Measurements from ENCODE around the gene REM2. TPM values are rescaled to one million over a fixed set of nuclear protein-coding genes. Genes with fewer than 3 reads are reported as not detected.

REM2 gene
- total RNA-seq, 1 experiment from 2014 or later = not detected

DNA sequence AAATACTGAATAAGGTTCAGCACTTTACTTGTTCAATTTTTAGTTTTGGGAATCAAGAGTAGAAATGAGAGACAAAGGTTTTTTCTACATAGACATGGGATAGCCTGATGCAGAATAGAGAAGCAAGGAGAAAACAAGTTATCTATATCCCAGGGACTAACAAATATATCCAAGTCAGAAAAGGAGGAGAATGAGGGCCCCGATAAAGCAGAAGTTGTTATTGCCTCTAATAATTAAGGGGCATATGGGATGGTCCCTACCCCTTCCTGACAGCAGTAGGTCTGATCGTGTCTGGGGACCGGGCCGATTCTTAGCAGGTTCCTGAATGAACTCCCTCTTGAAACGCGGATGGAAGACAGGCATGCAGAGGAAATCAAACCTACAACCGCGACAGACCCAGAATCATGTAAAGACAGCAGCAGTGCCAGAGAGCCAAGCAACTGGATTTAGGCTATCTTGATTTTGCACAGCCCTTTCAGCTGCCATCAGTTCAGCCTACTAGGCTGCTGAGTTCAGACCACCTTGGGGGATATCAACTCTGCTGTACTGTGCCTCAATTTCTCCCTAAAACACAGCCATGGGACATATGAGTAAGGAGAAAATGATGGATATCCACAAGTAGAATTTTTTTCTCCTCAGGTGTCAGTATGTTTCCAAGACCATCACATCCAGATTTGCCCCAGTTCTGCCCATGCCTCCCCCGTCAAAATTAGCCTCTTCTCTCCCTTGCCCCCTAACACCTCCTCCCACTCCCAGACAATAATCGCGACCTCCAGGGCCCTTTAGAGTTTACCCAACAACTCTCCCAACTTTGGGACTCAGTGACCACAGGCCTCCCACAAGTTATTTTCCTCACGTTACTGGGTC is 45.4 kb downstream of the REM2 start:
- DNase-seq (ENCODE audit: low spot score) = no peak

DNA sequence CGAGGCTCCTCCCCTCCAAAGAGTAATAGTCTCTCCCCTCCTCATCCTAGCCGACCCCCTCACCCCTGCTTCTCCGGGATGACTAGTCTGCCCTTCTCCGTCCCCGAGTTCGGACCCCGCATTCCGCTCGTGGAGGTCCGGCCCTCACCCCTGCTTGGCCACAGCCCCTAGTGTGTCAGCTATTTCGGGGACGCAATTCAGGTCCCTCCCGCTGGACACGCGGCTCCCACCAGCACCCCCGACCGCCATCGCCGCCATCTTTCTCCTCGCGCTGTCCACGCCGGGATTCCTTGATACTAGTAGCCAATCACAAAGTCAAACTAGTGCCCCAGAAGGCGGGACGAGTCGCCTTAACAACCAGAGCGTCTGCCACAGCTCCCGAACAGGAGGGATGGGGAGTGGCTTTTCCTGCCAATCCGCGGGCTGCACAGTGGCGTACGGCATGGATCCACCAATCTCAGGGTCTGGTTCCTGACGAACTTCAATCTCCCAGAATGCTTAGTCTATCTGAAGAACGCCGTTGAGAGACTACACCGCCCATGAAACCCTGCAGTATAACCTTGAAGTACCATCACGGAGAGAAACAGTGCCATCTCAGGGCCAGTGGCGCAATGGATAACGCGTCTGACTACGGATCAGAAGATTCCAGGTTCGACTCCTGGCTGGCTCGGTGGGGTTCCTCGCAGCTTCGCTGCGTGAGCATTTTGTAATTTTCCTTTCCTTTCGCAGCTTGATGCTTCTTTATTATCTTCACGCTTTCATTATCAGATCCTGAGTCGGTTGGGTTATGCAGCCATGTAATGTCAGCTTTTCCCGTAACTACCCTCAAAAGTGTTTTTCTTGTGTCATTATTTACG is 46.3 kb downstream of the REM2 start, which contains the start of gene PRMT5:
Gene PRMT5, minus strand, starts transcription at position 273 of the 857 bp plus-strand sequence. Its CDS starts 15 bp downstream, at position 258.
- DNase-seq (ENCODE audit: low spot score) = peak; percentile 97

DNA sequence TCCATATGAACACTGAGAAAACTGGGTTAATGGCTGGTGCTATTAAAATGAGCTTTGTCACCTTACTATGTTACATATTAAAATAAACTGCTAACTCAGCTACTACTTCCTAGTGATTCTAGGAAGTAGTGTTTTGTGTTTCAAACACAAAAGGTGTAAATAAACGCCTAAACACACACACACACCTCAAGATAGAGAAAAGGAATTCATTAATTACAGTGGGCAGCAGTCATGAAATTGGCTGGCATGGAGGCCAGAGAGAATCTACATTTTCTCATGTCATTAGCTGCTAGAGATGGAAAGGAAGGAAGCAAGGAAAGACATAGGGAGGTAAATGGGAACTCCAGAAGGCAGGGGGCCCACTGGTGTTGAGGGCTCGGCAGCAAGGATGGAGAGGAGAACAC is 46.9 kb downstream of the REM2 start:
- DNase-seq (ENCODE audit: low spot score) = no peak

DNA sequence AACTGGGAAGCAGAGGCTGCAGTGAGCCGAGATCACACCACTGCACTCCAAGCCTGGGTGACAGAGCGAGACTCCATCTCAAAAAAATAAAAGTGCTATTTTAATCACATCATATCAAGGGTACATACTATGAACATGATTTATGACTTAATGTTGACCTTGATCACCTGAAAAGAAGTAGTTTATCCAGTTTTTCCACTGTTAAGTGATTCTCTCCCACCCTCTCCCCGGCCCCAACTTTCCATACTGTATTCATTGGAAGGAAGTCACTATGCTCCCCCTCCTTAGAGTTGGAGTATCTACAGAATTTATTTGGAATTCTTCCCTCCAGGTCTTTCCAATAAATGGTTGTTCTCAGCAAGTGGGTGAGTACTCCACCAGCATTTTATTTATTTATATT is 49.1 kb downstream of the REM2 start:
- no peak for DNase-seq (ENCODE audit: low spot score)

DNA sequence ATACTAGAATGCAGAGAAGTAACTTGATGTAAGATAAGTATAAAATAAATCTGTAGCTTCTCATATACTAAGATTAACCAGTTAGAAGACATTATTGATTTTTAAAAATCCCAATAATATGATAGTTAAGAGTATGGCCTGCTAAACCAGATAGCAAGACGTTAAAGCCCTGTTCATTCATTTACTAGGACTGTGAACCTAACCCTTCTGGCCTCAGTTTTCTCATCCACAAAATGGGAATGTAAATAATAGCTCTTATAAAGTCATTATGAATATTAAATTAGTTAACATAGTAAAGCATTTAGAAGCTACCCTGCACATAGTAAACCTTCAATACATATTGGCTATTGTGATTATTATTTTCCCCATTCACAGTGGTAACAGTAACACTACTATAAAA is 52.1 kb downstream of the REM2 start:
- no peak for DNase-seq (ENCODE audit: low spot score)

Other genes with a start within 250 kb of the REM2 start
- gene OR6J1, start 238.9 kb upstream of the REM2 start, total RNA-seq (2014; rRNA removed; shearing (Covaris generic)) = not detected in 2 replicates
- 44.4 and 46.2 TPM in 2 replicates for gene OXA1L, start 116.5 kb upstream of the REM2 start, total RNA-seq (2014; rRNA removed; shearing (Covaris generic))
- 0.74 TPM in 1 of 2 replicates, not detected in the other for gene SLC7A7, start 67.8 kb upstream of the REM2 start, total RNA-seq (2014; rRNA removed; shearing (Covaris generic))
- 72.1 and 163 TPM in 2 replicates for gene MRPL52, start 53.3 kb upstream of the REM2 start, total RNA-seq (2014; rRNA removed; shearing (Covaris generic))
- 82.4 and 92.9 TPM in 2 replicates for gene MMP14, start 46.6 kb upstream of the REM2 start, total RNA-seq (2014; rRNA removed; shearing (Covaris generic))
- gene LRP10, start 11.5 kb upstream of the REM2 start, total RNA-seq (2014; rRNA removed; shearing (Covaris generic)) = 28.7 and 38.7 TPM in 2 replicates
- 56.8 and 64.1 TPM in 2 replicates for gene RBM23, start 35.9 kb downstream of the REM2 start, total RNA-seq (2014; rRNA removed; shearing (Covaris generic))
- gene PRMT5, start 46.2 kb downstream of the REM2 start, total RNA-seq (2014; rRNA removed; shearing (Covaris generic)) = 38.6 and 181 TPM in 2 replicates
- 39.8 and 46.9 TPM in 2 replicates for gene HAUS4, start 73.9 kb downstream of the REM2 start, total RNA-seq (2014; rRNA removed; shearing (Covaris generic))
- 47.5 and 65.5 TPM in 2 replicates for gene AJUBA, start 99.3 kb downstream of the REM2 start, total RNA-seq (2014; rRNA removed; shearing (Covaris generic))
- gene C14orf93, start 126.9 kb downstream of the REM2 start, total RNA-seq (2014; rRNA removed; shearing (Covaris generic)) = 6.9 and 8.1 TPM in 2 replicates
- gene PSMB5, start 151.7 kb downstream of the REM2 start, total RNA-seq (2014; rRNA removed; shearing (Covaris generic)) = 219 and 225 TPM in 2 replicates
- gene PSMB11, start 159.0 kb downstream of the REM2 start, total RNA-seq (2014; rRNA removed; shearing (Covaris generic)) = not detected in 2 replicates
- gene CDH24, start 174.3 kb downstream of the REM2 start, total RNA-seq (2014; rRNA removed; shearing (Covaris generic)) = 2.8 and 4.0 TPM in 2 replicates
- gene ACIN1, start 211.9 kb downstream of the REM2 start, total RNA-seq (2014; rRNA removed; shearing (Covaris generic)) = 53.6 and 58.8 TPM in 2 replicates
- gene C14orf119, start 212.3 kb downstream of the REM2 start, total RNA-seq (2014; rRNA removed; shearing (Covaris generic)) = 23.0 and 34.5 TPM in 2 replicates
- not detected in 2 replicates for gene CIROP, start 221.8 kb downstream of the REM2 start, total RNA-seq (2014; rRNA removed; shearing (Covaris generic))
- 0.96 TPM in 1 of 2 replicates, not detected in the other for gene CEBPE, start 236.0 kb downstream of the REM2 start, total RNA-seq (2014; rRNA removed; shearing (Covaris generic))